Measurements from ENCODE around the gene CAMK4. TPM values are rescaled to one million over a fixed set of nuclear protein-coding genes. Genes with fewer than 3 reads are reported as not detected.

Gene CAMK4
- total and polyA plus RNA-seq, 2 of the 8 experiments (the other 6 are each of a cell fraction or from before 2014, with no cell fraction given) = 1.8 to 8.3 TPM

DNA sequence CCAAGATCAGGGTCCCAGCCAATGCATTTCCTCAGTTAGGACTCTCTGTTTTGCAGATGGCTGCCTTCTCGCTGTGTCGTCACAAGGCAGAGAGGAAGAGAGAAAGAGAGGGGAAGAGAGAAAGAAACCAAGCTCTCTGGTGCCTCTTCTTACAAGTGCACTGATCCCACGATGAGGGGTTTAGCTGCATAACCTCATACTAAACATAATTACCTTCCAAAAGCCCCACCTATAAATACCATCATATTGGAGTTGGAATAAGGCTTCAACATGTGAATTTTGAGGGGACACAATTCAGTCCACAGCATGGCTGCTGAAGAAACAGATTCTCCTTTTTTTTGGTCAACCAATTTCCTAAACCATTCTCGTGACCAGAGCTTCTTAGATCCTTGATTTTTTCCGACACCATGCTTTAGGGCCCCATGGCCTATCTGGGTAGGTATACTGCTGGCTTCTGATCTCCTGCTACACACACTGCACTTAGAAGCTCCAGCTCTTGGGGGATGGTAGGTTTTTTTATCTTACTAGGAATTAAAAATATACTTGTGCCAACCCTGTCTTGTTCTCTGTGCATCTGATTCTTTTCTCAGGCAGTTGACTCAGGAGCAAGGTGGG is 5.1 kb downstream of the CAMK4 start:
- Histone ChIP-seq H3K14ac (ENCODE audit: insufficient read length) (no peak overlapping the region), H3K9ac (replicated peaks in 1 of 4; ENCODE audit: extremely low read depth in 1 of 4, low read depth in 3 of 4, low read length in 3 of 4) (no peak overlapping the region), H4K91ac (replicated peaks; ENCODE audit: insufficient read length, low read length) (no peak overlapping the region), H4K8ac (ENCODE audit: extremely low read depth, insufficient read depth, low read length) (no peak overlapping the region), H3K36me3 (ENCODE audit: control insufficient read depth in 2 of 4, insufficient read depth in 4 of 4, low read length in 3 of 4) (no peaks in the 10 kb centered on the region), H3K4ac (replicated peaks; ENCODE audit: insufficient read length, low read depth, low read length) (no peak overlapping the region), H3K4me2 (ENCODE audit: insufficient read depth in 1 of 2, low read depth in 2 of 2, low read length in 2 of 2) (no peak overlapping the region), H3K4me3 (ENCODE audit: extremely low read depth in 1 of 4, insufficient read depth in 2 of 4, low read depth in 3 of 4, low read length in 4 of 4) (no peak overlapping the region), H2BK5ac (ENCODE audit: low read depth, low read length) (no peak overlapping the region), H2AK5ac (ENCODE audit: low read depth, low read length) (no peak overlapping the region), H3K4me1 (replicated peaks in 1 of 4; ENCODE audit: control insufficient read depth in 3 of 4, insufficient read depth in 4 of 4, low read length in 3 of 4) (no peaks in the 10 kb centered on the region), H3K27me3 (replicated peaks in 1 of 4; ENCODE audit: control insufficient read depth in 3 of 4, extremely low read depth in 1 of 4, insufficient read depth in 3 of 4, low read length in 3 of 4) (peaks cover 0 to 11% (median 4%) of the 10 kb centered on the region in 4 experiments; a peak in 3 of 7 replicates), H2AFZ (ENCODE audit: low read length) (no peak overlapping the region), H3K79me1 (ENCODE audit: low read depth, low read length) (no peaks in the 10 kb centered on the region), H3K23me2 (ENCODE audit: low read depth, low read length) (peaks cover 4% of the 10 kb centered on the region; the same call in 1 of the 2 replicates), H2BK15ac (ENCODE audit: low read length) (no peak overlapping the region), H3K79me2 (ENCODE audit: control insufficient read depth in 1 of 2, insufficient read depth in 2 of 2, low read length in 2 of 2) (no peaks in the 10 kb centered on the region), H4K5ac (ENCODE audit: insufficient read length, low read depth, low read length) (no peak overlapping the region), H3K23ac (ENCODE audit: insufficient read length) (no peak overlapping the region), H2BK120ac (replicated peaks; ENCODE audit: low read depth, low read length) (no peak overlapping the region), H2BK12ac (ENCODE audit: low read depth, low read length) (no peak overlapping the region), H3K56ac (replicated peaks; ENCODE audit: insufficient read length, low read depth, low read length) (no peak overlapping the region), H3K9me3 (ENCODE audit: insufficient read depth in 2 of 2, low read depth in 1 of 2, low read length in 1 of 2) (no peaks in the 10 kb centered on the region), H4K20me1 (replicated peaks in 1 of 2; ENCODE audit: control insufficient read depth in 1 of 2, insufficient read depth in 2 of 2, low read length in 2 of 2) (no peaks in the 10 kb centered on the region), H3K27ac (ENCODE audit: low read depth, low read length) (no peak overlapping the region), H3K18ac (ENCODE audit: extremely low read depth, low read length) (no peak overlapping the region), H2BK20ac (ENCODE audit: low read length) (no peak overlapping the region)
- FAIRE-seq (no peak), DNase-seq (ENCODE audit: low read depth in 1 of 2, low spot score in 2 of 2) (no peak)
- WGBS, 2 experiments (ENCODE audit: extremely low coverage in 1 of 2, insufficient coverage in 1 of 2, insufficient read length in 1 of 2, insufficient replicate concordance in 2 of 2, low coverage in 1 of 2, low lambda C conversion rate in 2 of 2, missing lambda C conversion rate in 1 of 2) = 95% methylated on average over 5 of the region's 5 CpGs; no CpG with 5 or more reads in 1 of the 2 experiments
- ChIA-PET CTCF (ENCODE audit: partially characterized antibody) (interaction anchor here (1.1 kb wide), 1 partner anchor 50 kb away, joined by 3 read pairs; no protein-coding TSS in a partner anchor), POLR2A (ENCODE audit: partially characterized antibody) (no interaction called here)
- TF ChIP-seq RBBP5 (IDR thresholded peaks at IDR 0.05; ENCODE audit: borderline replicate concordance, low read depth, low read length) = no peak
- no peak for TF ChIP-seq KDM4A (IDR thresholded peaks at IDR 0.05; ENCODE audit: low read depth, low read length, severe bottlenecking)
- TF ChIP-seq SIRT6 (IDR thresholded peaks at IDR 0.05; ENCODE audit: low read length) = no peak
- no peak for TF ChIP-seq JUND (IDR thresholded peaks at IDR 0.05; ENCODE audit: low read length)

All from H1 (cell line).